ENCODE data around the gene ZNF263.

The ZNF263 gene

GRCh38 chr16:3282730-3283542 is at the start of gene ZNF263:
TSS of gene ZNF263 (plus strand) at chr16:3283491. CDS start at chr16:3283819, 328 bp downstream.
- peak; percentile 86 for DNase-seq

- DNase-seq = no peak
These were observed 48.8 kb upstream of the ZNF263 start for GRCh38 chr16:3234543-3234856.

GRCh38 chr16:3234857-3235561 is 48.3 kb upstream of the ZNF263 start, which contains the start of gene ZNF200:
TSS of gene ZNF200 (minus strand) at chr16:3235158. CDS start at chr16:3233755, 1,403 bp downstream.
- peak; percentile 75 for DNase-seq

GRCh38 chr16:3235856-3236669 is 47.2 kb upstream of the ZNF263 start:
- no peak for DNase-seq

GRCh38 chr16:3241761-3242160 is 41.5 kb upstream of the ZNF263 start:
- DNase-seq = no peak

- DNase-seq = no peak
These were observed 40.6 kb upstream of the ZNF263 start for GRCh38 chr16:3242709-3243108.

- no peak for DNase-seq
These were observed 39.4 kb upstream of the ZNF263 start for GRCh38 chr16:3243882-3244281.

- no peak for DNase-seq
These were observed 37.3 kb upstream of the ZNF263 start for GRCh38 chr16:3246002-3246401.

GRCh38 chr16:3246876-3247275 is 36.4 kb upstream of the ZNF263 start:
- DNase-seq = no peak

GRCh38 chr16:3248596-3248995 is 34.7 kb upstream of the ZNF263 start:
- no peak for DNase-seq

GRCh38 chr16:3249020-3249419 is 34.3 kb upstream of the ZNF263 start:
- no peak for DNase-seq

GRCh38 chr16:3249451-3249850 is 33.8 kb upstream of the ZNF263 start:
- no peak for DNase-seq

- DNase-seq = no peak
These were observed 30.3 kb upstream of the ZNF263 start for GRCh38 chr16:3252967-3253366.

GRCh38 chr16:3254309-3254708 is 29.0 kb upstream of the ZNF263 start:
- DNase-seq = no peak

- DNase-seq = no peak
These were observed 27.0 kb upstream of the ZNF263 start, which contains the start of gene MEFV for GRCh38 chr16:3256146-3256865. TSS of gene MEFV (minus strand) at chr16:3256633. CDS start at chr16:3256587, 46 bp downstream.

GRCh38 chr16:3256866-3257465 is 26.3 kb upstream of the ZNF263 start:
- no peak for DNase-seq

- no peak for DNase-seq
These were observed 23.5 kb upstream of the ZNF263 start for GRCh38 chr16:3259836-3260235.

GRCh38 chr16:3262517-3262916 is 20.8 kb upstream of the ZNF263 start:
- no peak for DNase-seq

GRCh38 chr16:3264137-3265036 is 18.9 kb upstream of the ZNF263 start:
- peak; percentile 91 for DNase-seq

GRCh38 chr16:3266873-3267537 is 16.3 kb upstream of the ZNF263 start:
- peak; percentile 28 for DNase-seq

GRCh38 chr16:3268294-3268693 is 15.0 kb upstream of the ZNF263 start:
- DNase-seq = no peak

All from NCI-H1105 (cell line).